ENCODE measurements around the gene LRRC75A.
"Not testable (repeated sequence)": the region's sequence is repeated elsewhere in the genome, so short reads cannot be mapped to it uniquely, and the experiment has no call there.

The LRRC75A gene

DNA sequence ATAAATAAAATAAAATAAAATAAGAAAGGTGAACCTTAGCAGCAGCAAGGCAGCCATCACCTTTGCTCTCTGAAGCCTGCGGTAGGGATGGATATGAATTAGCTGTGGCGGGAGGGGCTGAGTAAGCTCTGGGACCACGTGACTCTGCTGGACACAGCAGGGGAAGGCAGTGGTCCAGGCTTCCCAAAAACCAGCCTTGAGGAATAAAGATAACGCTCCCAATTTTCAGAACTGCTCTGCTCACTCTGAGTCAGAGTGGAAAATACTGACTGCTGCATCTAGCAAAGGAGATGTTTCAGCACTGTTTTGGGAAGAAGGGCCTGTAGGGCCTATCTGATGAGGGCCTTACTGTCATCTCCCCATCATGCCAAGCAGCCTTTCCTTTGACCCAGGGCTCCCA, 96.1 kb downstream of the LRRC75A start:
- not testable (repeated sequence) for DNase-seq

DNA sequence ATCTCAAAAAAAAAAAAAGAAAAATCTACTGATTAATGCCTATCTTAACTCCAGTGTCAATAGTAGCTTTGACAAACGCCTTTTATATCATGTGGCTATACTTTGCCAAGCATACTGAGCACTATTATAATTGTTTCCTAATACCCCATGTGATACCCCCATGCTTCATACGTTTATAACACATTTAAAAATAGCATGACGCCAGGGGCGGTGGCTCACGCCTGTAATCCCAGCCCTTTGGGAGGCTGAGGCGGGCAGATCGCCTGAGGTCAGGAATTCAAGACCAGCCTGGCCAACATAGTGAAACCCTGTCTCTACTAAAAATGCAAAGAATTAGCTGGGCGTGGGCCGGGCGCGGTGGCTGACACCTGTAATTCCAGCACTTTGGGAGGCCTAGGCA, 99.5 kb downstream of the LRRC75A start:
- not testable (repeated sequence) for DNase-seq

Data from DMS 273 treated with DMSO at 0.1 percent for 48 hours (cell line).